Measurements from ENCODE around the gene HAGHL.

GRCh38 chr16:682493-683395 lies 44.2 kb upstream of the HAGHL start:
- TF ChIP-seq ZNF2 (tag by site-specific recombination; IDR thresholded peaks at IDR 0.05): peak; percentile 56; the same call in 1 of the 2 replicates
- TF ChIP-seq ZNF792 (tag by site-specific recombination; IDR thresholded peaks at IDR 0.05): no peak
- no peak for TF ChIP-seq PRDM6 (tag by site-specific recombination; IDR thresholded peaks at IDR 0.05)
- peak; percentile 69 for TF ChIP-seq CTCF (tag by site-specific recombination; IDR thresholded peaks at IDR 0.05)
- TF ChIP-seq, protein P1, sequence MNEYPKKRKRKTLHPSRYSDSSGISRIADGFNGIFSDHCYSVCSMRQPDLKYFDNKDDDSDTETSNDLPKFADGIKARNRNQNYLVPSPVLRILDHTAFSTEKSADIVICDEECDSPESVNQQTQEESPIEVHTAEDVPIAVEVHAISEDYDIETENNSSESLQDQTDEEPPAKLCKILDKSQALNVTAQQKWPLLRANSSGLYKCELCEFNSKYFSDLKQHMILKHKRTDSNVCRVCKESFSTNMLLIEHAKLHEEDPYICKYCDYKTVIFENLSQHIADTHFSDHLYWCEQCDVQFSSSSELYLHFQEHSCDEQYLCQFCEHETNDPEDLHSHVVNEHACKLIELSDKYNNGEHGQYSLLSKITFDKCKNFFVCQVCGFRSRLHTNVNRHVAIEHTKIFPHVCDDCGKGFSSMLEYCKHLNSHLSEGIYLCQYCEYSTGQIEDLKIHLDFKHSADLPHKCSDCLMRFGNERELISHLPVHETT (tag by site-specific recombination; IDR thresholded peaks at IDR 0.05): no peak; the same call in 1 of the 2 replicates
- TF ChIP-seq, protein P2, sequence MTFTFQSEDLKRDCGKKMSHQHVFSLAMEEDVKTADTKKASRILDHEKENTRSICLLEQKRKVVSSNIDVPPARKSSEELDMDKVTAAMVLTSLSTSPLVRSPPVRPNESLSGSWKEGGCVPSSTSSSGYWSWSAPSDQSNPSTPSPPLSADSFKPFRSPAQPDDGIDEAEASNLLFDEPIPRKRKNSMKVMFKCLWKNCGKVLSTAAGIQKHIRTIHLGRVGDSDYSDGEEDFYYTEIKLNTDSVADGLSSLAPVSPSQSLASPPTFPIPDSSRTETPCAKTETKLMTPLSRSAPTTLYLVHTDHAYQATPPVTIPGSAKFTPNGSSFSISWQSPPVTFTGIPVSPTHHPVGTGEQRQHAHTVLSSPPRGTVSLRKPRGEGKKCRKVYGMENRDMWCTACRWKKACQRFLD (tag by site-specific recombination; IDR thresholded peaks at IDR 0.05): no peak
- no peak for TF ChIP-seq ZNF416 (tag by site-specific recombination; IDR thresholded peaks at IDR 0.05)
- TF ChIP-seq ZNF350 (tag by site-specific recombination; IDR thresholded peaks at IDR 0.05): no peak
- no peak for TF ChIP-seq ZNF510 (tag by site-specific recombination; IDR thresholded peaks at IDR 0.05; ENCODE audit: insufficient replicate concordance)
- TF ChIP-seq ZFP41 (tag by site-specific recombination; IDR thresholded peaks at IDR 0.05; ENCODE audit: borderline replicate concordance): no peak
- TF ChIP-seq, protein P3, sequence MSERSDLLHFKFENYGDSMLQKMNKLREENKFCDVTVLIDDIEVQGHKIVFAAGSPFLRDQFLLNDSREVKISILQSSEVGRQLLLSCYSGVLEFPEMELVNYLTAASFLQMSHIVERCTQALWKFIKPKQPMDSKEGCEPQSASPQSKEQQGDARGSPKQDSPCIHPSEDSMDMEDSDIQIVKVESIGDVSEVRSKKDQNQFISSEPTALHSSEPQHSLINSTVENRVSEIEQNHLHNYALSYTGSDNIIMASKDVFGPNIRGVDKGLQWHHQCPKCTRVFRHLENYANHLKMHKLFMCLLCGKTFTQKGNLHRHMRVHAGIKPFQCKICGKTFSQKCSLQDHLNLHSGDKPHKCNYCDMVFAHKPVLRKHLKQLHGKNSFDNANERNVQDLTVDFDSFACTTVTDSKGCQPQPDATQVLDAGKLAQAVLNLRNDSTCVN (tag by site-specific recombination; optimal IDR thresholded peaks at IDR 0.05): no peak
- no peak for TF ChIP-seq TCF7L2 (IDR thresholded peaks at IDR 0.05; ENCODE audit: borderline replicate concordance, low read depth, low read length)
- TF ChIP-seq REPIN1 (tag by site-specific recombination; IDR thresholded peaks at IDR 0.05; ENCODE audit: low read depth): no peak

Measured in HEK293 (cell line).